GM19455 (cell line): ENCODE measurements around the gene EFHD2.
"Not testable (repeated sequence)": the region's sequence is repeated elsewhere in the genome, so short reads cannot be mapped to it uniquely, and the experiment has no call there.

Experiments
- ATAC-seq: cut with Tn5 transposase; IDR thresholded peaks from one replicate; pipeline ENCODE4 v1.9.1; 2021; ENCODE audit not compliant: unreplicated experiment

Gene EFHD2

GRCh38 chr1:15430787-15431570 lies 21.3 kb downstream of the EFHD2 start:
- no peak for ATAC-seq

GRCh38 chr1:15431571-15431948 lies 21.9 kb downstream of the EFHD2 start:
- ATAC-seq = no peak

- no peak for ATAC-seq
Observed at GRCh38 chr1:15432324-15432723, 22.6 kb downstream of the EFHD2 start.

GRCh38 chr1:15433471-15433870 lies 23.8 kb downstream of the EFHD2 start:
- ATAC-seq = no peak

GRCh38 chr1:15434739-15435138 lies 25.1 kb downstream of the EFHD2 start:
- ATAC-seq = not testable (repeated sequence)

- no peak for ATAC-seq
Observed at GRCh38 chr1:15435239-15436077, 25.8 kb downstream of the EFHD2 start.

GRCh38 chr1:15436881-15437442 lies 27.3 kb downstream of the EFHD2 start:
- ATAC-seq = no peak

GRCh38 chr1:15439325-15439724 lies 29.6 kb downstream of the EFHD2 start:
- no peak for ATAC-seq

- ATAC-seq = no peak
Observed at GRCh38 chr1:15440357-15440756, 30.7 kb downstream of the EFHD2 start.

- ATAC-seq = no peak
Observed at GRCh38 chr1:15441247-15441646, 31.6 kb downstream of the EFHD2 start.

GRCh38 chr1:15442119-15442518 lies 32.4 kb downstream of the EFHD2 start:
- no peak for ATAC-seq

- ATAC-seq = no peak
Observed at GRCh38 chr1:15442759-15443158, 33.1 kb downstream of the EFHD2 start.

- no peak for ATAC-seq
Observed at GRCh38 chr1:15443281-15443680, 33.6 kb downstream of the EFHD2 start.

GRCh38 chr1:15444468-15445389 lies 35.0 kb downstream of the EFHD2 start:
- no peak for ATAC-seq

- ATAC-seq = no peak
Observed at GRCh38 chr1:15445390-15446122, 35.9 kb downstream of the EFHD2 start.

GRCh38 chr1:15446212-15446611 lies 36.5 kb downstream of the EFHD2 start:
- ATAC-seq = no peak

- ATAC-seq = no peak
Observed at GRCh38 chr1:15448877-15449462, 39.3 kb downstream of the EFHD2 start.

- ATAC-seq = no peak
Observed at GRCh38 chr1:15449567-15449966, 39.9 kb downstream of the EFHD2 start.

- ATAC-seq = no peak
Observed at GRCh38 chr1:15451014-15451722, 41.5 kb downstream of the EFHD2 start.
